ENCODE data around the gene TRIM63.

The TRIM63 gene

DNA sequence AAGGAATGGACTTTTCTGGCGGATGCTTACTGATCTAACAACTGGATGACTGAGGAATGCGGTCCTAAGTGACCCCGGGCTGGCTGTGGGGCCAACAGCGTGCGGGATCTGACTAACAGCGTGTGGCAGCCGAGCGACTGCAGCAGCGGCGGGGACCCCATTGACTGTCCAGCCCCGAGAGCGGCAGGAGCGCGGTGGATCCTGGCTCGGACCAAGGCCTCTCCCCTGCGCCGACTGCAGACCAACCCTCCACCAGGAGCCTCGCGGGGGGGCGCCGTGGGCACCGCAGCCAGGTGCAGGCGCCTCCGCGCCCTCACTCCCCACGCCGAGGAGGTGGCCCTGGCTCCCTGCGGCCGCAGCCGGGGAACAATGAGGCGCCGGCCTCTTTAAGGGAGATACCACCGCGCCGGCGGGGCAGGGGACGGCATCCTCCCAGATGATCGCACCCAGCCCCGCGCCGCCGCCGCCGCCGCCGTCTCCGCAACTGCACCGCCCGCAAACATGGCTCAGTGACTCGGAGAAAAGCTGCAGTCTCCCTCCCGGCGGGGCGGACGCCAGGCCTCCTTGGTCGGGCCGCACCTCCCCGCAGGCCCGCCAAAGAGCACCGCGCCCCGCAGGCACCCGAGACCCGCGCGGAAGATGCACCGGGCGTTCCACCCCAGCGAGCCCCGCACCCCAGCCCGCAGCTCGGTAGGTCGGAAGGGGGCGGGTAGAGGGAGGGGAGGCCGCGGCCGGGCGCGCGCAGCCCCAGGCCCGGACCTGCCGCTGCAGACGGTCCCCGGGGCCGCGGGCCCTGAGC lies 43.5 kb upstream of the TRIM63 start (continued):
- TF ChIP-seq ZNF18 (tag by site-specific recombination; IDR thresholded peaks at IDR 0.05) = no peak
- peak; percentile 24; the same call in 1 of the 2 replicates for TF ChIP-seq ZNF423 (tag by site-specific recombination; IDR thresholded peaks at IDR 0.05)
- TF ChIP-seq ZNF707 (tag by site-specific recombination; IDR thresholded peaks at IDR 0.05) = no peak
- peak; percentile 73 for TF ChIP-seq ZBTB26 (tag by site-specific recombination; optimal IDR thresholded peaks at IDR 0.05)
- no peak for TF ChIP-seq ZNF837 (tag by site-specific recombination; IDR thresholded peaks at IDR 0.05)
- TF ChIP-seq YY2 (tag by site-specific recombination; IDR thresholded peaks at IDR 0.05) = no peak; the same call in 1 of the 2 replicates
- no peak for TF ChIP-seq ZNF211 (tag by site-specific recombination; IDR thresholded peaks at IDR 0.05; ENCODE audit: low read depth)
- peak; percentile 82 for TF ChIP-seq ZNF600 (tag by site-specific recombination; IDR thresholded peaks at IDR 0.05)
- no peak for TF ChIP-seq ZBTB6 (tag by site-specific recombination; IDR thresholded peaks at IDR 0.05)
- TF ChIP-seq, protein P1, sequence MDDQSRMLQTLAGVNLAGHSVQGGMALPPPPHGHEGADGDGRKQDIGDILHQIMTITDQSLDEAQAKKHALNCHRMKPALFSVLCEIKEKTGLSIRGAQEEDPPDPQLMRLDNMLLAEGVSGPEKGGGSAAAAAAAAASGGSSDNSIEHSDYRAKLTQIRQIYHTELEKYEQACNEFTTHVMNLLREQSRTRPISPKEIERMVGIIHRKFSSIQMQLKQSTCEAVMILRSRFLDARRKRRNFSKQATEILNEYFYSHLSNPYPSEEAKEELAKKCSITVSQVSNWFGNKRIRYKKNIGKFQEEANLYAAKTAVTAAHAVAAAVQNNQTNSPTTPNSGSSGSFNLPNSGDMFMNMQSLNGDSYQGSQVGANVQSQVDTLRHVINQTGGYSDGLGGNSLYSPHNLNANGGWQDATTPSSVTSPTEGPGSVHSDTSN (CRISPR knock-in tag; IDR thresholded peaks at IDR 0.05) = no peak
- TF ChIP-seq ZNF223 (tag by site-specific recombination; IDR thresholded peaks at IDR 0.05) = peak; percentile 74; the same call in 1 of the 2 replicates
- TF ChIP-seq ZNF692 (tag by site-specific recombination; IDR thresholded peaks at IDR 0.05) = peak; percentile 95; the same call in 1 of the 2 replicates
- TF ChIP-seq ZNF391 (tag by site-specific recombination; IDR thresholded peaks at IDR 0.05; ENCODE audit: borderline replicate concordance, low read depth) = peak; percentile 58; the same call in 1 of the 2 replicates
- TF ChIP-seq, protein P2, sequence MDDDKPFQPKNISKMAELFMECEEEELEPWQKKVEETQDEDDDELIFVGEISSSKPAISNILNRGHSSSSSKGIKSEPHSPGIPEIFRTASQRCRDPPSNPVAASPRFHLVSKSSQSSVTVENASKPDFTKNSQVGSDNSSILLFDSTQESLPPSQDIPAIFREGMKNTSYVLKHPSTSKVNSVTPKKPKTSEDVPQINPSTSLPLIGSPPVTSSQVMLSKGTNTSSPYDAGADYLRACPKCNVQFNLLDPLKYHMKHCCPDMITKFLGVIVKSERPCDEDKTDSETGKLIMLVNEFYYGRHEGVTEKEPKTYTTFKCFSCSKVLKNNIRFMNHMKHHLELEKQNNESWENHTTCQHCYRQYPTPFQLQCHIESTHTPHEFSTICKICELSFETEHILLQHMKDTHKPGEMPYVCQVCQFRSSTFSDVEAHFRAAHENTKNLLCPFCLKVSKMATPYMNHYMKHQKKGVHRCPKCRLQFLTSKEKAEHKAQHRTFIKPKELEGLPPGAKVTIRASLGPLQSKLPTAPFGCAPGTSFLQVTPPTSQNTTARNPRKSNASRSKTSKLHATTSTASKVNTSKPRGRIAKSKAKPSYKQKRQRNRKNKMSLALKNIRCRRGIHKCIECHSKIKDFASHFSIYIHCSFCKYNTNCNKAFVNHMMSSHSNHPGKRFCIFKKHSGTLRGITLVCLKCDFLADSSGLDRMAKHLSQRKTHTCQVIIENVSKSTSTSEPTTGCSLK (tag by site-specific recombination; IDR thresholded peaks at IDR 0.05) = no peak
- TF ChIP-seq ZBTB49 (tag by site-specific recombination; IDR thresholded peaks at IDR 0.05; ENCODE audit: low read depth) = no peak
- TF ChIP-seq ZNF274 (IDR thresholded peaks at IDR 0.05; ENCODE audit: low read length) = no peak
- TF ChIP-seq ZNF274 (tag by site-specific recombination; IDR thresholded peaks at IDR 0.05; ENCODE audit: borderline replicate concordance) = no peak
- TF ChIP-seq ZFP69B (tag by site-specific recombination; IDR thresholded peaks at IDR 0.05) = peak; percentile 80; the same call in 1 of the 2 replicates
- 0 out of 2 replicates have a peak, but pooled peaks have one; percentile 38 for TF ChIP-seq ZNF629 (tag by site-specific recombination; IDR thresholded peaks at IDR 0.05)
- TF ChIP-seq ZIC2 (tag by site-specific recombination; IDR thresholded peaks at IDR 0.05) = peak; percentile 93
- TF ChIP-seq ZNF138 (tag by site-specific recombination; IDR thresholded peaks at IDR 0.05; ENCODE audit: borderline replicate concordance) = no peak
- no peak for TF ChIP-seq BCL6B (tag by site-specific recombination; IDR thresholded peaks at IDR 0.05)
- TF ChIP-seq ZNF513 (tag by site-specific recombination; IDR thresholded peaks at IDR 0.05) = no peak
